ENCODE measurements around the gene PKD1. TPM values are rescaled to one million over a fixed set of nuclear protein-coding genes. Genes with fewer than 3 reads are reported as not detected.

Gene PKD1
- total and polyA plus RNA-seq, 2 donors (not counting 1 experiment from before 2014, with no cell fraction given): 100 to 116 TPM

GRCh38 chr16:2090777-2091546, 44.7 kb downstream of the PKD1 start:
- Histone ChIP-seq H3K27me3 (replicated peaks in 1 of 4; ENCODE audit: control extremely low read depth in 1 of 4, control insufficient read depth in 3 of 4, insufficient read depth in 4 of 4, low read length in 3 of 4) (no peaks in the 10 kb centered on the region), H3K4me2 (replicated peaks; ENCODE audit: low read depth, low read length, poor library complexity, severe bottlenecking) (no peak overlapping the region), H3K79me2 (ENCODE audit: control insufficient read depth, insufficient read depth, low read length) (no peaks in the 10 kb centered on the region), H3K9ac (ENCODE audit: low read length) (no peak overlapping the region), H3K9me3 (ENCODE audit: control extremely low read depth in 1 of 3, control insufficient read depth in 2 of 3, insufficient read depth in 1 of 3, low read length in 2 of 3) (no peaks in the 10 kb centered on the region), H3K4me3 (ENCODE audit: control extremely low read depth in 1 of 5, extremely low read depth in 1 of 5, insufficient read depth in 1 of 5, low read depth in 2 of 5, low read length in 4 of 5) (no peak overlapping the region), H2AFZ (ENCODE audit: insufficient read depth, low read depth, low read length, poor library complexity, severe bottlenecking) (no peak overlapping the region), H3K4me1 (ENCODE audit: control insufficient read depth in 2 of 2, insufficient read depth in 2 of 2, low read length in 2 of 2) (peaks cover 0 to 15% of the 10 kb centered on the region in 2 donors), H3K27ac (ENCODE audit: low read length in 2 of 2) (no peak overlapping the region), H4K20me1 (ENCODE audit: control insufficient read depth, insufficient read depth, low read length, poor library complexity, severe bottlenecking) (no peaks in the 10 kb centered on the region), H3K36me3 (replicated peaks in 1 of 2; ENCODE audit: control extremely low read depth in 1 of 2, control insufficient read depth in 1 of 2, extremely low read depth in 1 of 2, insufficient read depth in 2 of 2, low read length in 1 of 2) (peaks cover 0 to 41% of the 10 kb centered on the region in 2 experiments)
- H3K27me3 Mint-ChIP-seq: no peaks in the 10 kb centered on the region
- DNase-seq (peak; percentile 28), ATAC-seq (ENCODE audit: low read depth) (peak; percentile 56)
- CTCF ChIA-PET: no interaction called here
- POLR2A ChIA-PET: no interaction called here
- H3K4me1 Mint-ChIP-seq: peaks cover 7% of the 10 kb centered on the region
- no peak overlapping the region for H3K27ac Mint-ChIP-seq
- 93% methylated on average over 74 of the region's 101 CpGs for WGBS (ENCODE audit: insufficient coverage)
- no peaks in the 10 kb centered on the region for H3K9me3 Mint-ChIP-seq (ENCODE audit: insufficient read depth)
- TF ChIP-seq CTCF (IDR thresholded peaks at IDR 0.05) (no peak), EZH2 (IDR thresholded peaks at IDR 0.05; ENCODE audit: borderline replicate concordance, insufficient read depth, low read depth, low read length, poor library complexity, severe bottlenecking) (no peak)
- intact Hi-C loops (cut with micrococcal nuclease): no loop called here
- no peak overlapping the region for H3K4me3 Mint-ChIP-seq

- Histone ChIP-seq H2AFZ (ENCODE audit: insufficient read depth, low read depth, low read length, poor library complexity, severe bottlenecking) (no peak overlapping the region), H3K9me3 (ENCODE audit: control extremely low read depth in 1 of 3, control insufficient read depth in 2 of 3, insufficient read depth in 1 of 3, low read length in 2 of 3) (no peaks in the 10 kb centered on the region), H3K79me2 (ENCODE audit: control insufficient read depth, insufficient read depth, low read length) (no peaks in the 10 kb centered on the region), H3K36me3 (replicated peaks in 1 of 2; ENCODE audit: control extremely low read depth in 1 of 2, control insufficient read depth in 1 of 2, extremely low read depth in 1 of 2, insufficient read depth in 2 of 2, low read length in 1 of 2) (peaks cover 0 to 38% of the 10 kb centered on the region in 2 experiments), H3K4me2 (replicated peaks; ENCODE audit: low read depth, low read length, poor library complexity, severe bottlenecking) (no peak overlapping the region), H3K27me3 (replicated peaks in 1 of 4; ENCODE audit: control extremely low read depth in 1 of 4, control insufficient read depth in 3 of 4, insufficient read depth in 4 of 4, low read length in 3 of 4) (no peaks in the 10 kb centered on the region), H3K4me3 (ENCODE audit: control extremely low read depth in 1 of 5, extremely low read depth in 1 of 5, insufficient read depth in 1 of 5, low read depth in 2 of 5, low read length in 4 of 5) (no peak overlapping the region), H3K27ac (ENCODE audit: low read length in 2 of 2) (no peak overlapping the region), H3K4me1 (ENCODE audit: control insufficient read depth in 2 of 2, insufficient read depth in 2 of 2, low read length in 2 of 2) (peaks cover 0 to 15% of the 10 kb centered on the region in 2 donors), H4K20me1 (ENCODE audit: control insufficient read depth, insufficient read depth, low read length, poor library complexity, severe bottlenecking) (no peaks in the 10 kb centered on the region), H3K9ac (ENCODE audit: low read length) (no peak overlapping the region)
- intact Hi-C loops (cut with micrococcal nuclease): no loop called here
- ATAC-seq (ENCODE audit: low read depth) (no peak), DNase-seq (no peak)
- ChIA-PET CTCF (no interaction called here), POLR2A (no interaction called here)
- H3K4me3 Mint-ChIP-seq: no peak overlapping the region
- no peaks in the 10 kb centered on the region for H3K27me3 Mint-ChIP-seq
- over 99% methylated on average over 14 of the region's 14 CpGs for WGBS (ENCODE audit: insufficient coverage)
- TF ChIP-seq CTCF (IDR thresholded peaks at IDR 0.05) (no peak), EZH2 (IDR thresholded peaks at IDR 0.05; ENCODE audit: borderline replicate concordance, insufficient read depth, low read depth, low read length, poor library complexity, severe bottlenecking) (no peak)
- no peak overlapping the region for H3K27ac Mint-ChIP-seq
- H3K9me3 Mint-ChIP-seq (ENCODE audit: insufficient read depth): no peaks in the 10 kb centered on the region
- H3K4me1 Mint-ChIP-seq: peaks cover 7% of the 10 kb centered on the region
These were observed 45.3 kb downstream of the PKD1 start for GRCh38 chr16:2090481-2090776.

All from B cell (primary cell).